GM12865 (cell line): Measurements from ENCODE around the gene UNC5B.

Experiments used
- DNase-seq: peaks from one replicate; pipeline ENCODE4 v3.0.0; 2010; ENCODE audit warnings: low read depth
- H3K4me3 ChIP-seq: 2 replicates; pipeline ENCODE4 v1.5.1; 2011; ENCODE audit warnings: mild to moderate bottlenecking, low read depth, low read length, control low read depth
- CTCF ChIP-seq: IDR thresholded peaks from 2 replicates; pipeline ENCODE4 v1.5.1; 2011; ENCODE audit warnings: low read length, control low read depth, low read depth, inconsistent platforms; ENCODE audit not compliant: insufficient read depth; ENCODE audit errors: missing control alignments

UNC5B gene

GRCh38 chr10:71303569-71303907 lies 91.2 kb downstream of the UNC5B start:
- no peak for TF ChIP-seq CTCF
- H3K4me3 ChIP-seq: no peak overlapping the region
- no peak for DNase-seq

- no peak for TF ChIP-seq CTCF
- DNase-seq: no peak
- H3K4me3 ChIP-seq: no peak overlapping the region
Observed at GRCh38 chr10:71304914-71305313, 92.5 kb downstream of the UNC5B start.

- TF ChIP-seq CTCF: no peak
- no peak for DNase-seq
- no peak overlapping the region for H3K4me3 ChIP-seq
Observed at GRCh38 chr10:71306979-71307378, 94.6 kb downstream of the UNC5B start.

GRCh38 chr10:71307469-71308085 lies 95.2 kb downstream of the UNC5B start:
- no peak overlapping the region for H3K4me3 ChIP-seq
- DNase-seq: no peak
- no peak for TF ChIP-seq CTCF

- H3K4me3 ChIP-seq: no peak overlapping the region
- no peak for TF ChIP-seq CTCF
Observed at GRCh38 chr10:71308244-71308643, 95.9 kb downstream of the UNC5B start.

GRCh38 chr10:71308985-71309384 lies 96.6 kb downstream of the UNC5B start:
- no peak for DNase-seq
- no peak overlapping the region for H3K4me3 ChIP-seq
- TF ChIP-seq CTCF: no peak

More at GRCh38 chr10:71308244-71308643, 95.9 kb downstream of the UNC5B start:
- DNase-seq: no peak

GRCh38 chr10:71309919-71310318 lies 97.5 kb downstream of the UNC5B start:
- no peak for TF ChIP-seq CTCF
- no peak for DNase-seq
- H3K4me3 ChIP-seq: no peak overlapping the region
